ENCODE measurements around the gene OVOL2.
"Not testable (repeated sequence)": the region's sequence is repeated elsewhere in the genome, so short reads cannot be mapped to it uniquely, and the experiment has no call there.

OVOL2 gene

DNA sequence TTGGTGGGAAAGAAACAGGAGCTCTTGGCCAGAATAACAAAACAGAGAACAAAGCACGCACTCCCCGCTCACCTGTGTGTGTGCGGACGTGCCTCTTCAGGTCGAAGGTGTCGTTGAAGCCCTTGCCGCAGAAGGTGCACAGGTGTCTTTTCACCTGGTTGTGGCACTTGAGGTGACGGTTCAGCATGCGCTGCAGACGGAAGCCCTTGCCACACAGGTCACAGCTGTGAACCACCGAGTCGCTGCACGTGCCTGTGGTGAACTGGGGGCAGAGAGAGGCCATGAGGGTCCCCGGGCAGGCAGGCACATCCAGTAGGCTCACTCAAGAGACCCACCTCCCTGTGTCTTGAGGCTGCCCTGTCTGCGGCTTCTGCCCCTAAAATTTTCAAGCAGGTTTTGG lies 16.3 kb downstream of the OVOL2 start:
- TF ChIP-seq, protein P1, sequence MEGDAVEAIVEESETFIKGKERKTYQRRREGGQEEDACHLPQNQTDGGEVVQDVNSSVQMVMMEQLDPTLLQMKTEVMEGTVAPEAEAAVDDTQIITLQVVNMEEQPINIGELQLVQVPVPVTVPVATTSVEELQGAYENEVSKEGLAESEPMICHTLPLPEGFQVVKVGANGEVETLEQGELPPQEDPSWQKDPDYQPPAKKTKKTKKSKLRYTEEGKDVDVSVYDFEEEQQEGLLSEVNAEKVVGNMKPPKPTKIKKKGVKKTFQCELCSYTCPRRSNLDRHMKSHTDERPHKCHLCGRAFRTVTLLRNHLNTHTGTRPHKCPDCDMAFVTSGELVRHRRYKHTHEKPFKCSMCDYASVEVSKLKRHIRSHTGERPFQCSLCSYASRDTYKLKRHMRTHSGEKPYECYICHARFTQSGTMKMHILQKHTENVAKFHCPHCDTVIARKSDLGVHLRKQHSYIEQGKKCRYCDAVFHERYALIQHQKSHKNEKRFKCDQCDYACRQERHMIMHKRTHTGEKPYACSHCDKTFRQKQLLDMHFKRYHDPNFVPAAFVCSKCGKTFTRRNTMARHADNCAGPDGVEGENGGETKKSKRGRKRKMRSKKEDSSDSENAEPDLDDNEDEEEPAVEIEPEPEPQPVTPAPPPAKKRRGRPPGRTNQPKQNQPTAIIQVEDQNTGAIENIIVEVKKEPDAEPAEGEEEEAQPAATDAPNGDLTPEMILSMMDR (IDR thresholded peaks at IDR 0.05; ENCODE audit: low read depth, low read length): no peak
- no peak overlapping the region for H3K4me3 ChIP-seq (ENCODE audit: low read depth, low read length)

DNA sequence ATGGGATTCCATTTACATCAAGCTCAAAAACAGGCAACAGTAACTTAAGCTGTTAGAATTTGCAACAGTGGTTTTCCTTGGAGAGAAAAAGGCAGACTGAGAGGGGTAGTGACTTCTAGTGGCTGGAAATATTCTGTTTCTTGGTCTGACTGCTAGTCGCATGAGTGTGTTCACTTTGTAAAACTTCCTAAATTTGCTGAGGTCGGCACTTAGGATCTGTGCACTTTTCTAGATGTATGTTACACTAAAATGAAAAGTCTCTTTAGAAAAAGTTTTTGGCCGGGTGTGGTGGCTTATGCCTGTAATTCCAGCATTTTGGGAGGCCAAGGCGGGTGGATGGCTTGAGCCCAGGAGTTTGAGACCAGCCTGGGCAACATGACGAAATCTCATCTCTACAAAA lies 18.7 kb downstream of the OVOL2 start:
- TF ChIP-seq, protein P1 (IDR thresholded peaks at IDR 0.05; ENCODE audit: low read depth, low read length): no peak
- H3K4me3 ChIP-seq (ENCODE audit: low read depth, low read length): no peak overlapping the region

DNA sequence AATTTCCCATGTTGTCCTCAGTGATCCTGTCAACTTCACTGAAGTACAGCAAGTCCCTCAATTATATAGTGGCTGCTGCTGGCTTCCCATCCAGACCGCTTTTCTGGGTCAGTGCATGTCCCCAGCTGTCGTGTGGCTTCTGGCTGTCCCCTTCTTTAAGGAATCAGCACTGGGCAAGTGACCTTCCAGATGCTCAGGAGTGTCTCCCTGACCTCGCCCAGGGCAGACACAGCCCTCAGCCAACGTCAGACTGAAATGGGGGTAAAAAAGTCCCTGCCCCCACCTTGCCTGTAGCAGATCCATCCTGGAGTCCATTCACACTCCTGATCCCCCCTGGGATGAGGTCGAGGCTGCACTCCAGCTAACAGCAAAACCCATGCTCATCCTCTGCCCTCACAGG lies 23.7 kb downstream of the OVOL2 start:
- TF ChIP-seq, protein P1 (IDR thresholded peaks at IDR 0.05; ENCODE audit: low read depth, low read length): no peak
- H3K4me3 ChIP-seq (ENCODE audit: low read depth, low read length): no peak overlapping the region

DNA sequence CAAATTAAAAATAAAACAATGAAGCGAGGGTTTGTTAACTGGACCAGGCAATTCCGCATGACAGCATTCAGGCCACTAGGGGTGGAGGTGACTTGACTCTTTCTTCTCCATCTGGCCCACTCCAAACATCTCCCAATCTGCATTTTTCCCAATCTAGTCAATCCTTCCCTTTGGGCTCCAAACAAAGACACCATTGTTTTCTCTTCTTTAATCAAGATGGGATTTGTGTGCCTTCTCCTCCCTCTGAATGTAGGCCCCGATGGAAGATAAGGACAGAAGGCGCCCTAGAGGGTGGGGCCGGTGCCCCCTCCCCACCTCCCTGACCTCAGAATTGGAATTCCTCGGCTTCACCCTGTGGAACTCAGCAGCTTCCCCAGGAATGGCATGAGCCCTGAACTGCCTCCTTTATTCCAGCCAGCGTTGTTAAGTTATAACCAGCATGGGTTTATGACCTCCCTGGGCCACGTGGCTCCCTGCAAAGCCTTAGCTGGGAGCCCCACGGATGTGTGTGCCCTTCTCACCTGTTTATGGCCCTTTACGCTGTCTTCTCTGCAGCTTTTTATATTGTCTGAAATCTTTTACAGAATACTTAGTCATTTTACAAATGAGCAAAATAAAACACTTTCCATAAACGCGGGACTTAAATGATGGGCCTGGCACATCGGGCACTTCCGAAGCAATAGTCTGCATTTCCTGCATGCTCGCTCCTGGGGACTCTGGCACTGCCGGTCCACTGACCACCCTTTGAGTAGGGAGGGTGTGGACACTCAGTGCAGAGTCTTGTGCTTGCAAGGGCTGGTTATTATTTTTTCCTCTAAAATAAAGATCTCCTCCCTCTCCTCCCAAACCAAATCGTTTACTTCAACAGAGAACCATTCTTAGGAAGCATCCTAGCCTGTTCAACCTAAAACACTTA lies 24.5 kb downstream of the OVOL2 start:
- no peak overlapping the region for H3K4me3 ChIP-seq (ENCODE audit: low read depth, low read length)
- TF ChIP-seq, protein P1 (IDR thresholded peaks at IDR 0.05; ENCODE audit: low read depth, low read length): no peak

DNA sequence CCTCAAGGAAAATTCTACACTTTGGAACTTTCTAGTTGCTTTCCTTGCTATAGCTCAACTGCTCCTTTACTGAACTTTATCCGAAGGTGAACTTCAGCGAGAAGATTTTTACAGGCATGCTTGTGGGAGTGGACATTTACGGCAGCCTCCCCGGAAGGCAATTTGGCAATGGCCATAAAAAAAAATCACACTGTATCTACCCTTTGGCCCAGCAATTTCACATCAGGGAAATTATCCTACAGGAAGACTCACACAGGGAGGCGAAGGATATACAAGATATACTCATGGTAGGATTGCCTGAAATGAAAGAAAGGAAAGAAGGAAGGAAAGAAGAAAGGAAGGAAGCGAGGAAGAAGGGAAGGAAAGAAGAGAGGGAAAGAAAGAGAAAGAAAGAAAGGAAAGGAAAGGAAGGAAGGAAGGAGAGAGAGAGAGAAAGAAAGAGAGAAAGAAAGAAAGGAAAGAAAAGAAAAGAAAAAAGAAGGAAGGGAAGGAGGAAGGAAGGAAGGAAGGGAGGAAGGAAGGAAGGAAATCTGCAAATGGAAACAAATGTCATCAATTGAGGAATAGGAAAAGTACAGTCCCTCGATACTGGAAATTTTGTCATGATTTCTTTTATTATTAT lies 25.7 kb downstream of the OVOL2 start:
- TF ChIP-seq, protein P1 (IDR thresholded peaks at IDR 0.05; ENCODE audit: low read depth, low read length): no peak
- no peak overlapping the region for H3K4me3 ChIP-seq (ENCODE audit: low read depth, low read length)

DNA sequence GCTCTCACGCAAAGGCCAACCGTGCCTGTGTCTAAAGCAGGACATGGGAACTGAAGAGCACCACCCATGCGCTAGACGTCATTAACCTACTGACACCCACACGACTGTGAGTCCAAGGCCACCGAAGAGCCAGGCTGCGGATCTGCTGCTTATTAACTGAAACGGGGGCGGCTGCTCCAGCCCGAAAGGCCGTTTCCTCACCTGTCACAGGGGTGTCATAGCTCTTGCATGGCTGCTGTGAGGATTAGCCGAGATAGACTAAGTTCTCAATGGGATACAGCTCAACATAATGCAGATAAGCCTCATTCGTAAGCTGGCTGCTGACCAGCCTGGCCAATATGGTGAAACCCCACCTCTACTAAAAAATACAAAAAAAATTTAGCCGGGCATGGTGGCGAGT lies 26.7 kb downstream of the OVOL2 start:
- H3K4me3 ChIP-seq (ENCODE audit: low read depth, low read length): no peak overlapping the region
- TF ChIP-seq, protein P1 (IDR thresholded peaks at IDR 0.05; ENCODE audit: low read depth, low read length): no peak

DNA sequence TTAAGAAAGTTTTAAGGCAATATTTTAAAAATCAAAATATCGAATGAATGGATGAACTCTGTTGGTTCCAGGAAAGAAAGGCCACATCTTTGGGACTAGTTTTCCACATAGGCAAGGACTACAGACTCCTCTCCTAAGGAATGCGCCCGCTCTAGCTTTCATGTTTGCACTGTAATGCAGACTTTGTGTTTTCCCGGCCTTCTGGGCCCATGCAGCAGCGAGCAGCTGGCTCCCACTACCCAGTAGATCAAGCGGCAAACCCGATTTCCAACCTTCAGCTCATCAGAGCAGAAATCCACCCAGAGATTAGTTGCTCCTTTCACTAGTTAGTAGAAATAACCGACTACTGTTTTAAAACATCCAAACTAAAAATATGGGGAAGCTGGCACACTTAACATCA lies 27.7 kb downstream of the OVOL2 start:
- TF ChIP-seq, protein P1 (IDR thresholded peaks at IDR 0.05; ENCODE audit: low read depth, low read length): no peak
- no peak overlapping the region for H3K4me3 ChIP-seq (ENCODE audit: low read depth, low read length)

DNA sequence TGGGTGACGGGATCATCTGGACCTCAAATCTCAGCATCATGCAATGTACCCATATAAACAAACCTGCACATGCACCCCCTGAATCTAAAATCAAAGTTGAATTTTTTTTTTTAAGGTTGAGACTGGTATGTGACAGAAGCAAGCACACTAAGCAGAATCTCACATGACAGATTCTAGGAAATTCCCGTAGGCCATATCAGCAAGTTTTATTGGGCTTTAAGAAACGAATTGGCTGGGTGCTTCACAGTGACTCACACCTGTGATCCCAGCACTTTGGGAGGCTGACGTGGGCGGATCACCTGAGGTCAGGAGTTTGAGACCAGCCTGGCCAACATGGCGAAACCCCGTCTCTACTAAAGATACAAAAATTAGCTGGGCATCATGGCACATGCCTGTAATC lies 30.7 kb downstream of the OVOL2 start:
- not testable (repeated sequence) for H3K4me3 ChIP-seq (ENCODE audit: low read depth, low read length)

Measured in WI38 (cell line).